ENCODE results near the gene FLYWCH1.

The FLYWCH1 gene

DNA sequence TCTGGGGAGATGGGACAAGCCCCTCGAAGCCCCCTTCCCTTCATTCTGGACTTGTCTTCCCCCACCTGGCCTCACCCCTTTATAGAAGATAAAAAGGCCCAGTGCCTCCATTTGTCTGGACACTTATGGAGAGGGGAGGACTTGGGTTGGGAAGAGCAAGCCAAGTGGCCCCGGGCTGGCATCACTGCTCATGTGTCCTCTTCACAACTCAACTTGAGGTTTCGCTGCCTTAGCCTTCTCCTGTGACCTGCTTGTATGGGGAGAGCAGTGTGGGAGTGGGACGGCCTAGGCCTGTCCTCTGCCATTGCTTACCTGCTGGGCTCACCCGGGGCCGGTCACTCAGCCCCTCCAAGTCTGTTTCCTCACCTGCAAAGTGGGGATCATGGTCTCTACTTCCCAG lies 58.8 kb downstream of the FLYWCH1 start:
- no peak for DNase-seq

DNA sequence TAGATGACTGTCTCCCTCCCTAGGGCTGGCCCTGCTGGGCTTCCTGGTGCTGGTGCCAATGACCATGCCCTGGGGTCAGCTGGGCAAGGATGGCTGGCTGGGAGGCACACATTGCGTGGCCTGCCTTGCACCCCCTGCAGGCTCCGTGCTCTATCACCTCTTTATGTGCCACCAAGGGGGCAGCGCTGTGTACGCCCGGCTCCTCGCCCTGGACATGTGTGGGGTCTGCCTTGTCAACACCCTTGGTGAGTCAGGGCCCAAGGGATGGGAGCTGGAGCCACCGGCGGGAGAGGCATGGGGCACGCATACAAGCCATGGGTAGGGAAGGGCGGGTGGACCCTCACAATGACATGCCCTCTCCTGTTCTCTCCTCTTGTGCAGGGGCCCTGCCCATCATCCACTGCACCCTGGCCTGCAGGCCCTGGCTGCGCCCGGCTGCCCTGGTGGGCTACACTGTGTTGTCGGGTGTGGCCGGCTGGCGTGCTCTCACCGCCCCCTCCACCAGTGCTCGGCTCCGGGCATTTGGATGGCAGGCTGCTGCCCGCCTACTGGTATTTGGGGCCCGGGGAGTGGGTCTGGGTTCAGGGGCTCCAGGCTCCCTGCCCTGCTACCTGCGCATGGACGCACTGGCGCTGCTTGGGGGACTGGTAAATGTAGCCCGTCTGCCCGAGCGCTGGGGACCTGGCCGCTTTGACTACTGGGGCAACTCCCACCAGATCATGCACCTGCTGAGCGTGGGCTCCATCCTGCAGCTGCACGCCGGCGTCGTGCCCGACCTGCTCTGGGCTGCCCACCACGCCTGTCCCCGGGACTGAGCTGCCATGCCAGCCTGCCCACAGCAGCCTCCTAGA lies 59.6 kb downstream of the FLYWCH1 start:
- no peak for DNase-seq

GRCh38 chr16:2971985-2972784 lies 60.5 kb downstream of the FLYWCH1 start:
- DNase-seq: no peak

DNA sequence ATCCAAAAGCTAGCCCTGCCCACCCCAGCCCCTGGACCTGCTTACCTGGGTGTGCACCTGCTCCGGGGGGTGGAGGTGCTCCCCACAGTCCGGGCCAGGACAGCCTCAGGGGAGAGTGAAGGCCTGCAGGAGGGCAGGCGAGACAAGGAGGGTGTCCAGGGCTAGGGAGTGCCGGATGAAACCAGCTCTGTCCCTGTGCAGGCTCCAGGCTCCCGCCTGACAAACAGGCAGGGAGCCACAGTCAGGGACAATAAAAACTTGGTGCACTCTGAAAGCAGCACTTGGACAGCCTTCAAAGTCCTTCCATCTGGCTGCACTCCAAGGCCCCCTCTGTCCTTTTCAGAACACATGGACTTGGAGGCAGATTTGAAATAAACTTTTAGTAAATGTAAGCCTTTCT lies 61.4 kb downstream of the FLYWCH1 start:
- no peak for DNase-seq

DNA sequence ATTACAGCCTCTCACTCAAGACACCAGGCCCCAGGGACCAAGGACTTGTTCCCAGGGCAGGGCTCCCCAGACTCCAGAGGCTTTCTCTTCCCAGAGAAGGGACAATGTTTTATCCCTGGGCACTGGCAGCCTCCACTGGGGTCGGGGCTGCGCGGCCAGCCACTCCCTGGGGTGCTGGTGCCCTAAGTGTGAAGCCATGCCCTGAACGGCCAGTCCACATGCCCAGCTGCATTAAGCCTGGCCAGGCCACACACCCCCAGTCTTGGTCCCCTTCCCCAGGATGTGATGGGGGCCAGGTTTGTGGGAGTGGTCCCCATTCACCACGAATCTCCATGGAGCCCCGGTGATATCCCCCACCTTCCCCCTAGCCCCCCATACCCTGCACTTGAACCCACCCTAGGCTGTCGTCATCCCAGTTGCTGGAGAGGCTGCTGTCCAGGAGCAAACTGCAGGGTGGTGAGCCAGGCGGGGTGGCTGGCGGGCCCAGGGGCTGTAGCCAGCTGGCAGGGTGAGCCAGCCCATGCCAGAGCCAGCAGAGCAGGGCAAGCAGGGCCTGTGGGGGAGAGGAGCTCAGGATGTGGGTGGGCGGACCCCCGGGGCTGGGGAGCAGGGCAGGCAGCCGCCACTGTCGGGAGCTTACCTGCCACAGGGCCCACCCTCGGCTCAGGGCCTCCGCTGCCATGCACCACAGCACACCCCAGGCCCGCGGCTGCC lies 62.0 kb downstream of the FLYWCH1 start:
- no peak for DNase-seq

- no peak for DNase-seq
Measured at GRCh38 chr16:2974319-2975056, 62.8 kb downstream of the FLYWCH1 start.

DNA sequence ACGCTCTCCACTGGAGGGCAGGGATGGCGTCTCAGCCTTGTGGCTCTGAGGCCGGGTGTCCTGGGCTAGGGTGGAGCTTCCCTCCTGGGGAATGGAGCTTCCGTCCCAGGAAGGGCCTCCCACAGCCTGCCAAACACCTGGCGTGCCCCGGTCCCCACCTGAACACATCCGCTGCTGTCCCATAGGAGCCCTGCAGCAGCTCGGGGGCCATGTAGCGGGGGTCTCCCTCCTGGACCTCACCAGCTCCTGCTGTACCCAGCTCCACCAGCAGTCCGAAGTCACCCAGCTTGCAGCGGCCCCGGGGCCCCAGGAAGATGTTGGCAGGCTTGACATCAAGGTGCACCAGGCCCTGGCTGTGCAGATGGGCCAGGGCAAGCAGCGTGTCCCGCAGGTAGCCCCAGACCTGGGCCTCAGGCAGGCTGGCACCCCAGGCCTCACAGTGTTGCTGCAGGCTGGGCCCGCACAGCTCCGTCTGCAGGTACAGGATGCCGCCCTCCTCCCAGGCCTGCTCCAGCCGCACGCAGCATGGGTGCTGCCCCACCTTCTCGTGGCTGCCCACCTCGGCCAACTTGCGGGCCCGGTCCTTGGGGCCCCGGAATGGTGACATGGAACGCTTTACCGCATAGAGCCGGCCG lies 63.5 kb downstream of the FLYWCH1 start:
- no peak for DNase-seq

DNA sequence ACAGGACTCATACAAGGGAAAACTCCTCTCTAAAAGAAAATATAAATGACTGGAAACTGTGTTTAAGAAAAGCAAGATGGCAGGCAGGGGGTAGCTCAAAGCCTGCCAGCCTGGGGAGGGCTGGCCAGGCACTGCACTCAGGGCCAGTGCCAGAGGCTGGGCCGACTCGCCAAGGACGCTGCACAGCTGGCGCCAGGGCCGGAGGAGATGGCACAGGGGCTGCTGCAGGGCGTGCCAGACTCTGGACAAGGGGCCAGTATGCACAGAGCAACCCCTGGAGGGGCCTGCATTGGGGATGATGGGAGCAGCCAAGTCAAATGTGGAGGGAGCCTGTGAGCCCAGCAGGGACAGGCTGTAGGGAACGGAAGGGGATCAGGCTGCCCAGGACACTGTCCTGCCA lies 64.5 kb downstream of the FLYWCH1 start:
- DNase-seq: no peak

GRCh38 chr16:2976673-2977072 lies 64.9 kb downstream of the FLYWCH1 start:
- DNase-seq: no peak

- peak in 1 of 2 experiments; percentile 66 for DNase-seq
Measured at GRCh38 chr16:2977440-2977839, 65.7 kb downstream of the FLYWCH1 start.

DNA sequence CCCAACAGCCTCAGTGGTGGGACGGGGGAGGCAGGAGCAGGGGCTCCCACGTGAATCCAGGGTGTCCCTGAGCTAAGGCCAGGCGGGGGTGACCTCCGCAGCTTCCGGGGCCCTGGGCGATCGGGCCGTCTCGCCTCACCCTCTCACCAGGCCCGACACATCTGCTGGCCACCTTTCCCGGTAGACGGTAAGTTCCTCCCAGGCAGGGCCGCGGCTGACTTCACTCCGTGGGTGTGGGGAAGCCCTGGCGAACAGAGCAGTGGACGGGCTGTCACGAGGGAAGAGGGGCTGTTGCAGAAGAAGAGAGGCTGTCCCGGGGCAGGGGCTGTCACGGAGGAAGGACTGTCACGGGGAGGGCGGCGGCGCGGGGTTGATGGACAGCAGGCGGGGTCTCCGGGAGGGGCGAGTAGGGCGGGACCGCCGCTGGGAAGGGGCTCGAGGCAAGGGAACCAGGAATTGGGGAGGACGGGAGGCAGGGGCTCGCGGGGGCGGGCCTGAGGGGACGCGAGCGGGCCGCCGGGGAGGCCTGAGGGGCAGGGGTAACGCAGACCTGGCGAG lies 68.0 kb downstream of the FLYWCH1 start:
- DNase-seq: no peak

DNA sequence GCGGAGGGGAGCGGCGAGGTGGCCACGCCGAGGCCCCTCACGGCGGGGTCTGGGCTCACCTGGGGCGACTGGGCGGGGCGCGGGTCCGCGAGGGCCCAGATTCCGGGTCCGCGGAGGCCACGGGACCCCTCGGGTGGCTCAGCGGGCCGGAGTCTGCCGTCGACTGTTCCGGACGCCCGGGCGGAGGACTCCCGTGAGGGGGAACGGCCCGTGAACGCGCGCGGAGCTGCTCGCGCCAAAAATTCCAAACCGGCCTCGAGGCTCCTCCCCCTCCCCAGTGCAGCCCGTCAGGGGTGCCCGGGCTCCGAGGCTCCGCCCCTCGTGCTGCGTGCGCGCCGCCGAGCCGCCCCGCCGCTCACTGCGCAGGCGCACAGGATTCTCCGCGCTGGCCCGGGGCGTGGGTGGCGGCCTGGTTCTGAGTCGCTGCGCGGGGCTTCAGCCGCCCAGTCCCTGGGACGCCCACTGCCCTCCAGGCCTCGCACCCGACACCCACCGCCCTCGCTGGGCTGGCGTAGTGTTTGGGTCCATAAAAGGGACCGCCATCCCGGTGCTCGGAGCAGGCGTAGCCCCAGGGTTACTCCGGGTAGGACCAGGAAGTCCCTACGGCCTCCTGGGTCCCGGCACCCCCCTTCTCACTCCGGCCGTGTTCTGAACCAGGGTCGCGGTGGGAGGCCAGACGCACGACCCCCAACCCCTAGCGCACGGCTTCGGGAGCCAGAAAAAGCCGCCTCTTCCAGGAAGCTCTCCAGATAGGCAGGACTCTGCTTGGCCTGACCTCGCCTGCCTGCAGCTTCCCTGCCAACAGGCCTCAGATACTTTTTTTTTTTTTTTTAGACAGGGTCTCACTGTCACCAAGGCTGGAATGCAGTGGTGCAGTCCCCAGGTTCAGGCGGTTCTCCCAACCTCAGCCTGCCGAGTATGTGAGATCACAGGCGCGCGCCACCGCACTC lies 68.8 kb downstream of the FLYWCH1 start, which contains the start of gene PKMYT1:
TSS of gene PKMYT1 (minus strand) at position 220 of the 950 bp plus-strand sequence. CDS start 789 bp downstream, outside the sequence.
- peak; percentile 77 to 79 for DNase-seq

DNA sequence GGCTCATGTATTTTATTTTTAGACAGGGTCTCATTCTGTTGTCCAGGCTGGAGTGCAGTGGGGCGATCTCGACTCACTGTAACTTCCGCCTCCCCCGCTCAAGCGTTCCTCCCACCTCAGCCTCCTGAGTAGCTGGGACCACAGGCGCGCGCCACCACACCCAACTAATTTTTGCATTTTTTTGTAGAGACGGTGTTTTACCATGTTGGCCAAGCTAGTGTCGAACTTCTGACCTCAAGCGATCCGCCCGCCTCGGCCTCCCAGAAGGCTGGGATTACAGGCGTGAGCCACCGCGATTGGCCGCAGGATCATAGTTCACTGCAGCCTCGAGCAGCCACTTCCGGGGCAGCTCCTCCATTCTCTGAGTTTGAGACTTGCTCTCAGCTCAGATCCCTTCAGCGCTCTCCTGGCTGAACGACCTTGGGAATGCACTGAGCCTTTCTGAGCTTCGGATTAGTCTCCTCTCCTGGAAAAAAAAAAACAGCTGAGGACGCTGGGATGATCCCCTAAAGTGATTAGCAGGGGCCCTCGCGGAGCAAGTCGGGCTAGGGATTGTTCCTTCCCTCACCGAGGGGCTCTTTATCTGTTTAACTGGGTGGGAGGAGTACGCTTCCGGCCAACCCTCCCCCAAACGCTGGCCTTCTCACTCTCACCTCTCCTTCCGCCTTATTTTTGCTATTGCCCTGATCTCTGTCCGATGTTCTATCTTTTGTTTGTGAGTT lies 69.6 kb downstream of the FLYWCH1 start:
- no peak for DNase-seq

DNA sequence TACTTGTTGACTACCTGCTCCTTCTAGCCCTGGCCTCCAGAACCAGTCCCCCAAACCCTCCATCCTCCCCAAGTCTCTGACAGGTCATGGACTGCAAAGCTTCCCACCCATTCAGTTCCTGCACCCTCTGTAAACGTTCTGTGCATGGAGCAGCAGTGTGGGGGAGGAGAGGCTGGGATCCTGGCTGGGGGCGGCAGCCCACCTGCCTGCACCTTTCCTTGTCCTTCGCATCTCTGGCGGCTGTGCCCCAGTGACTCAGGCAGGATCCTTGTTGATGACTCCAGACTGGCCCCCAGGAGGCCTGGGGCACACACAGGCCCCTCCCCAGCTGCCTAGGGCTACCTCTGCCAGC lies 70.1 kb downstream of the FLYWCH1 start:
- DNase-seq: no peak

GRCh38 chr16:2982402-2982801 lies 70.7 kb downstream of the FLYWCH1 start:
- no peak for DNase-seq

DNA sequence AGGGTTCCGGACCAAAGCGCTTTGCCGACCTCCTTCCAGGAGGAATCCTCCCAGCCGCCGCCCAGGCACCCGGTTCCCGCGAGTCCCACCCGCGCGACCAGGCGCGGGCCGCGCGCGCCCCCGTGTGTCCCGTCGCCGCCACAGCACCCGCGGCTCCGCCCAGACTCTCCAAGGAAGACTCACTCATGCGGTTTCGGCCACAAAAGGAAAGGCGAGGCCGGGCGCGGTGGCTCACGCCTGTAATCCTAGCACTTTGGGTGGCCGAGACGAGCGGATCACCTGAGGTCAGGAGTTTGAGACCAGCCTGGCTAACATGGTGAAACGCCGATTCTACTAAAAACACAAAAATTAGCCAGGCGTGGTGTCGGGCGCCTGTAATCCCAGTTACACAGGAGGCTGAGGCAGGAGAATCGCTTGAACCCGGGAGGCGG lies 72.0 kb downstream of the FLYWCH1 start:
- DNase-seq: peak; percentile 64 to 73

DNA sequence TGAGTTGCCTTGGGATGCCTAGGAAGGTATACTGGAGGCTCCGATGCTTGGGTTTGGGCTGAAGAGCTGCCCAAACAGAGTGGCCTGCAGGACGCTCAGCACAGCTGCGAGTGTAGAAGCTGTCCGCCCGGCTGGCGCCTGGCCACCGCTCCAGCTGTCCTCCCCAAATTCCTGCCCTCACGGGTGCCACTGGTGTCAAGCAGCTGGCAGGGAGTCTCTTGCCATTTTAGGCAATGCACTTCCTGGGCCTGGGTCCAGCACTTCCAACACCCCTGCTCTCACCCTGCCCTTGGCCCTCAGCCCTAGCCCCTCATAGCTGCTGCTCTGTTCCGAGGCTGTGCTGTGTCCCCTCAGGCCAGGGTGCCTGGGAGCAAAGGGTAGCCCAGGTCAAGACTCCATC lies 73.7 kb downstream of the FLYWCH1 start:
- DNase-seq: no peak

- peak in 1 of 2 experiments; percentile 42 for DNase-seq
Measured at GRCh38 chr16:2985893-2986355, 74.2 kb downstream of the FLYWCH1 start.

- no peak for DNase-seq
Measured at GRCh38 chr16:2986623-2987188, 75.0 kb downstream of the FLYWCH1 start.
